Lower leg skin (tissue), 4 donors: ENCODE data around the gene TMEM163. TPM values are rescaled to one million over a fixed set of nuclear protein-coding genes. Genes with fewer than 3 reads are reported as not detected.

Experiments
- DNase-seq, 2 donors: peaks; one replicate each; pipeline ENCODE4 v3.0.0-alpha.2; 2019; ENCODE audit warnings: low spot score in 2 of 2
- H3K4me3 ChIP-seq: fragments of 200-600 bp; sonication (generic); 2 replicates; pipeline ENCODE4 v1.5.1; 2017; ENCODE audit warnings: mild to moderate bottlenecking, low read depth; ENCODE audit not compliant: poor library complexity, severe bottlenecking
- POLR2A ChIP-seq, 2 donors: fragments of 450-650 bp; IDR thresholded peaks; one replicate each; pipeline ENCODE4 v1.6.1; 2016 to 2017; ENCODE audit warnings: antibody characterized with exemption in 2 of 2, mild to moderate bottlenecking in 1 of 2, moderate library complexity in 1 of 2
- WGBS, 2 donors: methylation state at CpG; one replicate each; pipeline ENCODE4 v1.1.5; 2018; 5-methylcytosine and 5-hydroxymethylcytosine counted together
- intact Hi-C: fragments of 100-400 bp; cut with DNase I; formaldehyde crosslinking; loops from one replicate; pipeline ENCODE4 v1.15.0; 2023; ENCODE audit warnings: low total_unique reads
- total RNA-seq, 4 donors: library from RNA; depleted of rRNA; stranded (reverse); fragments of >200 nt; gene quantifications; one replicate each; pipeline ENCODE4 v1.1.0, GENCODE V29; 2016
- TF ChIP-seq, protein P1 (sequence below), 3 donors: fragments of 450-650 bp; IDR thresholded peaks; one replicate each; pipeline ENCODE4 v1.5.1; 2016; ENCODE audit warnings: antibody characterized with exemption in 3 of 3, mild to moderate bottlenecking in 3 of 3, moderate library complexity in 2 of 3

Gene TMEM163
- under 1 TPM in 2 of 4 donors, not detected in 2; 0.19 to 0.46 TPM for total RNA-seq

- intact Hi-C loops: no loop called here
- WGBS, 2 donors: 8 to 13% methylated on average over 34 to 56 of the region's 99 CpGs
- no peak for DNase-seq
Measured at GRCh38 chr2:134718817-134719814, at the start of gene TMEM163. Gene TMEM163 (minus strand): TSS chr2:134719000.

GRCh38 chr2:134766583-134766982 is 47.8 kb upstream of the TMEM163 start:
- no peak for TF ChIP-seq POLR2A (IDR thresholded peaks at IDR 0.05)
- TF ChIP-seq, protein P1, sequence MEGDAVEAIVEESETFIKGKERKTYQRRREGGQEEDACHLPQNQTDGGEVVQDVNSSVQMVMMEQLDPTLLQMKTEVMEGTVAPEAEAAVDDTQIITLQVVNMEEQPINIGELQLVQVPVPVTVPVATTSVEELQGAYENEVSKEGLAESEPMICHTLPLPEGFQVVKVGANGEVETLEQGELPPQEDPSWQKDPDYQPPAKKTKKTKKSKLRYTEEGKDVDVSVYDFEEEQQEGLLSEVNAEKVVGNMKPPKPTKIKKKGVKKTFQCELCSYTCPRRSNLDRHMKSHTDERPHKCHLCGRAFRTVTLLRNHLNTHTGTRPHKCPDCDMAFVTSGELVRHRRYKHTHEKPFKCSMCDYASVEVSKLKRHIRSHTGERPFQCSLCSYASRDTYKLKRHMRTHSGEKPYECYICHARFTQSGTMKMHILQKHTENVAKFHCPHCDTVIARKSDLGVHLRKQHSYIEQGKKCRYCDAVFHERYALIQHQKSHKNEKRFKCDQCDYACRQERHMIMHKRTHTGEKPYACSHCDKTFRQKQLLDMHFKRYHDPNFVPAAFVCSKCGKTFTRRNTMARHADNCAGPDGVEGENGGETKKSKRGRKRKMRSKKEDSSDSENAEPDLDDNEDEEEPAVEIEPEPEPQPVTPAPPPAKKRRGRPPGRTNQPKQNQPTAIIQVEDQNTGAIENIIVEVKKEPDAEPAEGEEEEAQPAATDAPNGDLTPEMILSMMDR (IDR thresholded peaks at IDR 0.05): no peak
- WGBS, 2 donors: 86 to 89% methylated on average over 5 of the region's 5 CpGs
- intact Hi-C loops: no loop called here
- DNase-seq: no peak
- H3K4me3 ChIP-seq: no peak overlapping the region

More at GRCh38 chr2:134718817-134719814, at the start of gene TMEM163:
- no peak within 1 kb of the TSS for H3K4me3 ChIP-seq
- TF ChIP-seq POLR2A (IDR thresholded peaks at IDR 0.05): no peak
- TF ChIP-seq, protein P1 (IDR thresholded peaks at IDR 0.05): no peak

DNA sequence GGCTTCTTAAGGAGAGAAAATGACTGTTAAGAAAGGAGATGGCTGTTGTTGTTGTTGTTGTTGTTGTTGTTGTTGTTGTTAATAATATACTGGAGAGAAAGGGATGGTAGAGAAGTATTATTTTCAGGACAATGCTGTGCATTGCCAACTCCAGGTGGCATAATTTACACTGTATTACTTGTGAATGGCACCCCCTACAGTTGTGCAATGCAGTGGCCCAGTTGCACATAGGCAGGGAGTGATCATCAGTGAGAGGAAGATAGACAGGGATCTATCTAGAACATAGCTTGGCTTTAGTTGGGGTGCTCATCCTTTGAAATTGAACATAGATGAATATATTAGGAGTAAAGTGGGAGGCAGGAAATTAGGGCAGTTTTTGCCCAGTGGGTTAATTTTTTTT is 47.2 kb upstream of the TMEM163 start:
- intact Hi-C loops: no loop called here
- no peak overlapping the region for H3K4me3 ChIP-seq
- TF ChIP-seq POLR2A (IDR thresholded peaks at IDR 0.05): no peak
- TF ChIP-seq, protein P1 (IDR thresholded peaks at IDR 0.05): no peak
- no peak for DNase-seq

GRCh38 chr2:134764164-134764563 is 45.4 kb upstream of the TMEM163 start:
- H3K4me3 ChIP-seq: no peak overlapping the region
- TF ChIP-seq, protein P1 (IDR thresholded peaks at IDR 0.05): no peak
- no peak for TF ChIP-seq POLR2A (IDR thresholded peaks at IDR 0.05)
- DNase-seq: no peak
- WGBS, 2 donors: 75 to 100% methylated on average over 1 of the region's 1 CpG
- intact Hi-C loops: no loop called here

DNA sequence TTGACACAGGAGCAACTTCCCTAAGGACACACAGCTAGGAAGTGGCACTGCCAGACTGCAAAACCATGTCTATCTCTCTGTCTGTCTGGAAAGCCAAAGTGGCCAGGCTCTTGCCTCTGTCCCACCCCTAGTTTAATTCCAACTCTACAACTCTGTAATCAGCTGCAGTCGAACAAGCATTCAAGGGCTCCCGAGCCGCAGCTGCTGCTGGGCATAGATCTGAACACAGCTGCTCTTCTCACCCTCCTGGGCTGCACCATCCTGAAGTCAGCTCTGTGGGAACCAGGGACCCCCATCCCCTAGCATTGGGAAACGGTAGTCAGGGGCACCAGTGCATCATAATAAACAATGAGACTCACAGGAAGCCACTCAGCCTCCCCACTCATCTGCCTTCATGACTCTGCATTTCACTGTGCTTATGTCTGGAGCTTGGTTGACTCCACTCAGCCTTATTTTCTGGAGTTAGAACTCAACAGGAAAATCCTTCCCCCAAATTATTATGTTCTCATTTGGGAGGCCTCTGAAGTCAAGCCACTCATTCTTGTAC is 44.4 kb upstream of the TMEM163 start:
- no peak for TF ChIP-seq POLR2A (IDR thresholded peaks at IDR 0.05)
- TF ChIP-seq, protein P1 (IDR thresholded peaks at IDR 0.05): no peak
- intact Hi-C loops: no loop called here
- no peak overlapping the region for H3K4me3 ChIP-seq
- DNase-seq: no peak
- WGBS, 2 donors: 64 to 77% methylated on average over 4 of the region's 4 CpGs
